Neutrophil (primary cell): ENCODE results near the gene MALRD1.

Experiments
- H3K27ac ChIP-seq: fragments of 200-600 bp; sonication (generic); 2 replicates; pipeline ENCODE4 v1.5.1; 2016; ENCODE audit warnings: mild to moderate bottlenecking, moderate library complexity
- H3K27me3 ChIP-seq: fragments of 200-600 bp; sonication (generic); 2 replicates; pipeline ENCODE4 v1.6.0; 2016; ENCODE audit warnings: mild to moderate bottlenecking
- H3K36me3 ChIP-seq: fragments of 200-600 bp; sonication (generic); 2 replicates; pipeline ENCODE4 v1.5.1; 2017
- H3K4me1 ChIP-seq, 2 experiments: fragments of 200-600 bp in 1 of 2; sonication (generic) in 1 of 2; 1 replicate in 1 of 2; 2 replicates in 1 of 2; pipeline versions ENCODE4 v1.5.1 to v1.6.1; 2013 to 2016; ENCODE audit warnings: low read depth in 1 of 2, low read length in 1 of 2, mild to moderate bottlenecking in 1 of 2, moderate library complexity in 1 of 2; ENCODE audit not compliant: control insufficient read depth in 1 of 2, insufficient read depth in 1 of 2
- H3K4me3 ChIP-seq, 2 experiments: fragments of 200-600 bp in 1 of 2; sonication (generic) in 1 of 2; 1 replicate in 1 of 2; 2 replicates in 1 of 2; pipeline ENCODE4 v1.5.1; 2013 to 2016; ENCODE audit warnings: low read depth in 1 of 2, low read length in 1 of 2, mild to moderate bottlenecking in 1 of 2, moderate library complexity in 1 of 2
- H3K9me3 ChIP-seq: fragments of 200-600 bp; sonication (generic); 2 replicates; pipeline ENCODE4 v1.5.1; 2016
- TF ChIP-seq, protein P1 (sequence below): fragments of 200-600 bp; sonication (generic); IDR thresholded peaks from 2 replicates; pipeline ENCODE4 v1.5.1; 2016; ENCODE audit warnings: antibody characterized with exemption

Gene MALRD1

GRCh38 chr10:19316204-19316870 lies 267.7 kb downstream of the MALRD1 start:
- Histone ChIP-seq H3K4me3 (no peak overlapping the region), H3K4me1 (no peaks in the 10 kb centered on the region), H3K27ac (no peak overlapping the region), H3K9me3 (no peaks in the 10 kb centered on the region), H3K27me3 (no peaks in the 10 kb centered on the region), H3K36me3 (no peaks in the 10 kb centered on the region)
- TF ChIP-seq, protein P1, sequence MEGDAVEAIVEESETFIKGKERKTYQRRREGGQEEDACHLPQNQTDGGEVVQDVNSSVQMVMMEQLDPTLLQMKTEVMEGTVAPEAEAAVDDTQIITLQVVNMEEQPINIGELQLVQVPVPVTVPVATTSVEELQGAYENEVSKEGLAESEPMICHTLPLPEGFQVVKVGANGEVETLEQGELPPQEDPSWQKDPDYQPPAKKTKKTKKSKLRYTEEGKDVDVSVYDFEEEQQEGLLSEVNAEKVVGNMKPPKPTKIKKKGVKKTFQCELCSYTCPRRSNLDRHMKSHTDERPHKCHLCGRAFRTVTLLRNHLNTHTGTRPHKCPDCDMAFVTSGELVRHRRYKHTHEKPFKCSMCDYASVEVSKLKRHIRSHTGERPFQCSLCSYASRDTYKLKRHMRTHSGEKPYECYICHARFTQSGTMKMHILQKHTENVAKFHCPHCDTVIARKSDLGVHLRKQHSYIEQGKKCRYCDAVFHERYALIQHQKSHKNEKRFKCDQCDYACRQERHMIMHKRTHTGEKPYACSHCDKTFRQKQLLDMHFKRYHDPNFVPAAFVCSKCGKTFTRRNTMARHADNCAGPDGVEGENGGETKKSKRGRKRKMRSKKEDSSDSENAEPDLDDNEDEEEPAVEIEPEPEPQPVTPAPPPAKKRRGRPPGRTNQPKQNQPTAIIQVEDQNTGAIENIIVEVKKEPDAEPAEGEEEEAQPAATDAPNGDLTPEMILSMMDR = no peak

GRCh38 chr10:19317952-19318351 lies 269.4 kb downstream of the MALRD1 start:
- H3K27ac ChIP-seq = no peak overlapping the region
- TF ChIP-seq, protein P1 = no peak
- no peaks in the 10 kb centered on the region for H3K4me1 ChIP-seq

GRCh38 chr10:19325581-19325980 lies 277.0 kb downstream of the MALRD1 start:
- Histone ChIP-seq H3K4me3 (no peak overlapping the region), H3K4me1 (no peaks in the 10 kb centered on the region), H3K36me3 (no peaks in the 10 kb centered on the region), H3K27ac (no peak overlapping the region), H3K27me3 (no peaks in the 10 kb centered on the region), H3K9me3 (no peaks in the 10 kb centered on the region)
- TF ChIP-seq, protein P1 = no peak

More at GRCh38 chr10:19317952-19318351, 269.4 kb downstream of the MALRD1 start:
- no peaks in the 10 kb centered on the region for H3K9me3 ChIP-seq
- H3K4me3 ChIP-seq = no peak overlapping the region
- no peaks in the 10 kb centered on the region for H3K27me3 ChIP-seq
- H3K36me3 ChIP-seq = no peaks in the 10 kb centered on the region

DNA sequence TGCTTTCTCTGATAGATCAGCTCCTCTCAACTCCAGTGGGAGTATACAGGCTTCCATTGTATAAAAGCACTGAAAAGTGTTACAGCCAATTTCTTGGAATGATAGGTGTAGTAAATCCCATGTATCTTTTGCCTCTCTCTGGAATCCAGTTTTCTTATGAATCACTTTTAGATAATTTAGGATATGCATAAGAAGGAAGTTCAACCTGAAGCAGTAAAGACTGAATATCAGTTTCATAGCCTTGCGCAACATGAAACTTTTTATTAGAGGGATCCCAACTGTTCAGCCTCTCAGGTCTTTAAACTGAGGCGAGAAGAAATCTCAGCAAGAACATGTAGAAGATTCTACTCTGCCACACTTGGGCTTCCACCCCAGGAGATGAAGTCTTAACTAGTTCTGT lies 280.0 kb downstream of the MALRD1 start:
- no peaks in the 10 kb centered on the region for H3K27me3 ChIP-seq
- no peak overlapping the region for H3K4me3 ChIP-seq
- no peak overlapping the region for H3K27ac ChIP-seq
- no peaks in the 10 kb centered on the region for H3K4me1 ChIP-seq
- no peaks in the 10 kb centered on the region for H3K36me3 ChIP-seq
- no peaks in the 10 kb centered on the region for H3K9me3 ChIP-seq
- TF ChIP-seq, protein P1 = no peak

DNA sequence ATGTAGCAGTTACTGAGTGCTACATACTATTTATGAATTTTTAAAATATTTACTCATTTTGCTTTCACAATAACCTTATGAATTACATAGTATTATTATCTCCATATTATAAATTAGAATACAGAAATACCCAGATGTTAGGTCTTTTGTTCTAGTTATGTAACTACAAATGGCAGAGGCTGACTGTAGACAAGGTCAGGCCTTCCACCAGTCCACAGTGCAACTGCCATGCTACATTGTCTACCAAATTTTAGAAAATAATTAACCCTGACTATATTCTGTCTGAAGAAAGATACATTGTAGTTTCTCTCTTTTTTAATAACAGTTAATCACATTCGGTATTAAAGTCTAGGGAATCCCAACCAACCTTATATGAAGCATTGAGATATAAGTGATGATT lies 280.9 kb downstream of the MALRD1 start:
- Histone ChIP-seq H3K4me3 (no peak overlapping the region), H3K4me1 (no peaks in the 10 kb centered on the region), H3K27ac (no peak overlapping the region), H3K36me3 (no peaks in the 10 kb centered on the region), H3K9me3 (no peaks in the 10 kb centered on the region), H3K27me3 (no peaks in the 10 kb centered on the region)
- TF ChIP-seq, protein P1 = no peak
